Activated naive CD4-positive, alpha-beta T cell treated with anti-CD3 and anti-CD28 coated beads for 36 hours (primary cell): ENCODE measurements around the gene DNAJC4. TPM values are rescaled to one million over a fixed set of nuclear protein-coding genes. Genes with fewer than 3 reads are reported as not detected.
"Not testable (repeated sequence)": the region's sequence is repeated elsewhere in the genome, so short reads cannot be mapped to it uniquely, and the experiment has no call there.

Source experiments
- CTCF ChIA-PET: fragments of 350-600 bp; sonication (Branson Sonifier 250); formaldehyde crosslinking; loops from one replicate; lab custom pipeline; 2021; ENCODE audit warnings: antibody characterized with exemption; lab: Charles Lee
- DNase-seq: peaks from one replicate; pipeline ENCODE4 v3.0.0-alpha.2; 2020
- H3K27ac Mint-ChIP-seq: one replicate; pipeline ENCODE4 v1.8.0; 2021; ENCODE audit warnings: mild to moderate bottlenecking, mixed read lengths
- H3K27me3 Mint-ChIP-seq: one replicate; pipeline ENCODE4 v1.8.0; 2021; ENCODE audit warnings: low read depth, mixed read lengths
- H3K36me3 Mint-ChIP-seq: one replicate; pipeline ENCODE4 v1.8.0; 2021; ENCODE audit warnings: low read depth, mixed read lengths
- H3K4me1 Mint-ChIP-seq: one replicate; pipeline ENCODE4 v1.8.0; 2021; ENCODE audit warnings: low read depth, mixed read lengths
- H3K4me3 Mint-ChIP-seq: one replicate; pipeline ENCODE4 v1.8.0; 2021; ENCODE audit warnings: mild to moderate bottlenecking, moderate library complexity, mixed read lengths
- H3K9me3 Mint-ChIP-seq: one replicate; pipeline ENCODE4 v1.8.0; 2021; ENCODE audit warnings: mixed read lengths
- intact Hi-C: fragments of 100-400 bp; cut with micrococcal nuclease; formaldehyde crosslinking; loops from one replicate; pipeline ENCODE4 v1.15.1; 2023
- total RNA-seq, 2 experiments: library from RNA; stranded (reverse); gene quantifications; one replicate each; pipeline ENCODE4 v1.2.3, GENCODE V29; 2021

The DNAJC4 gene
- total RNA-seq, 2 experiments from 2014 or later: 16.9 to 19.3 TPM

GRCh38 chr11:64241491-64242374 is 11.4 kb downstream of the DNAJC4 start:
- CTCF ChIA-PET: interaction anchor here (0.9 to 1.4 kb wide), 4 partner anchors 10 to 76 kb away, joined by 4 to 7 read pairs (median 5); partner anchors contain the start of genes PLCB3 and PRDX5
- intact Hi-C loops: loop anchor here (1.0 to 10.0 kb wide), 11 partner anchors 11 to 843 kb away; partner anchors contain the start of genes BAD, CDCA5, DNAJC4 and EHD1
- Mint-ChIP-seq H3K36me3 (peaks cover 22% of the 10 kb centered on the region), H3K4me3 (peak overlapping the region; percentile 92), H3K27ac (peak overlapping the region; percentile 98), H3K27me3 (no peaks in the 10 kb centered on the region), H3K9me3 (no peaks in the 10 kb centered on the region), H3K4me1 (peaks cover 33% of the 10 kb centered on the region)
- no peak for DNase-seq

GRCh38 chr11:64243236-64243854 is 13.0 kb downstream of the DNAJC4 start:
- Mint-ChIP-seq H3K36me3 (peaks cover 21% of the 10 kb centered on the region), H3K4me3 (peak overlapping the region; percentile 92), H3K4me1 (peaks cover 29% of the 10 kb centered on the region), H3K27ac (peak overlapping the region; percentile 71), H3K9me3 (no peaks in the 10 kb centered on the region), H3K27me3 (no peaks in the 10 kb centered on the region)
- CTCF ChIA-PET: interaction anchor here (1.3 to 1.8 kb wide), 4 partner anchors 9 to 61 kb away, joined by 5 to 7 read pairs (median 6); partner anchors contain the start of genes CATSPERZ and PLCB3
- intact Hi-C loops: loop anchor here (5.0 to 10.0 kb wide), 2 partner anchors 634 to 841 kb away; partner anchors contain the start of genes CDCA5, EHD1 and ZFPL1
- no peak for DNase-seq

GRCh38 chr11:64244107-64244506 is 13.8 kb downstream of the DNAJC4 start:
- intact Hi-C loops: loop anchor here (5.0 to 10.0 kb wide), 2 partner anchors 633 to 841 kb away; partner anchors contain the start of genes CDCA5, EHD1 and ZFPL1
- CTCF ChIA-PET: interaction anchor here (1.6 to 1.8 kb wide), 3 partner anchors 39 to 60 kb away, joined by 5 to 7 read pairs (median 6); partner anchors contain the start of gene CATSPERZ
- no peaks in the 10 kb centered on the region for H3K9me3 Mint-ChIP-seq
- peaks cover 21% of the 10 kb centered on the region for H3K36me3 Mint-ChIP-seq
- peak overlapping the region; percentile 6 for H3K4me3 Mint-ChIP-seq
- peak overlapping the region; percentile 71 for H3K27ac Mint-ChIP-seq
- H3K27me3 Mint-ChIP-seq: no peaks in the 10 kb centered on the region
- no peak for DNase-seq
- H3K4me1 Mint-ChIP-seq: peaks cover 29% of the 10 kb centered on the region

GRCh38 chr11:64244966-64245365 is 14.6 kb downstream of the DNAJC4 start:
- H3K4me3 Mint-ChIP-seq: peak overlapping the region; percentile 95
- CTCF ChIA-PET: interaction anchor here (0.8 to 1.9 kb wide), 3 partner anchors 27 to 59 kb away, joined by 3 to 6 read pairs (median 4); no protein-coding TSS in a partner anchor
- intact Hi-C loops: loop anchor here (5.0 to 10.0 kb wide), 2 partner anchors 632 to 840 kb away; partner anchors contain the start of genes CDCA5, EHD1 and ZFPL1

GRCh38 chr11:64245401-64245796 is 15.1 kb downstream of the DNAJC4 start:
- H3K36me3 Mint-ChIP-seq: peaks cover 15% of the 10 kb centered on the region
- CTCF ChIA-PET: interaction anchor here (0.8 to 1.9 kb wide), 4 partner anchors 27 to 59 kb away, joined by 3 to 6 read pairs (median 4); no protein-coding TSS in a partner anchor
- DNase-seq: peak; percentile 55
- intact Hi-C loops: loop anchor here (10.0 kb wide), 1 partner anchor 839 kb away; the partner anchor contains the start of genes CDCA5 and ZFPL1
- peaks cover 23% of the 10 kb centered on the region for H3K4me1 Mint-ChIP-seq
- no peaks in the 10 kb centered on the region for H3K9me3 Mint-ChIP-seq
- no peaks in the 10 kb centered on the region for H3K27me3 Mint-ChIP-seq
- peak overlapping the region; percentile 95 for H3K4me3 Mint-ChIP-seq
- peak overlapping the region; percentile 91 for H3K27ac Mint-ChIP-seq

More at GRCh38 chr11:64244966-64245365, 14.6 kb downstream of the DNAJC4 start:
- no peaks in the 10 kb centered on the region for H3K9me3 Mint-ChIP-seq
- no peaks in the 10 kb centered on the region for H3K27me3 Mint-ChIP-seq
- H3K4me1 Mint-ChIP-seq: peaks cover 25% of the 10 kb centered on the region
- H3K27ac Mint-ChIP-seq: peak overlapping the region; percentile 91
- H3K36me3 Mint-ChIP-seq: peaks cover 18% of the 10 kb centered on the region
- no peak for DNase-seq

- DNase-seq: peak; percentile 91
- H3K4me3 Mint-ChIP-seq: peak overlapping the region; percentile 95
- H3K36me3 Mint-ChIP-seq: peaks cover 14% of the 10 kb centered on the region
- H3K27me3 Mint-ChIP-seq: no peaks in the 10 kb centered on the region
- peak overlapping the region; percentile 91 for H3K27ac Mint-ChIP-seq
- H3K9me3 Mint-ChIP-seq: no peaks in the 10 kb centered on the region
- CTCF ChIA-PET: interaction anchor here (1.1 to 1.9 kb wide), 4 partner anchors 26 to 58 kb away, joined by 4 to 6 read pairs (median 5); partner anchors contain the start of gene CATSPERZ
- intact Hi-C loops: loop anchor here (1.0 to 10.0 kb wide), 7 partner anchors 15 to 839 kb away; partner anchors contain the start of genes BAD, CDCA5, DNAJC4 and ESRRA
- H3K4me1 Mint-ChIP-seq: peaks cover 25% of the 10 kb centered on the region
These were observed 15.7 kb downstream of the DNAJC4 start for GRCh38 chr11:64245797-64246620.

- peak overlapping the region; percentile 78 for H3K4me3 Mint-ChIP-seq
- H3K9me3 Mint-ChIP-seq, H3K27me3 Mint-ChIP-seq, H3K27ac Mint-ChIP-seq, DNase-seq: not testable (repeated sequence)
- CTCF ChIA-PET: interaction anchor here (1.1 to 1.9 kb wide), 3 partner anchors 42 to 58 kb away, joined by 5 to 6 read pairs (median 5); partner anchors contain the start of gene CATSPERZ
- intact Hi-C loops: loop anchor here (1.0 to 10.0 kb wide), 7 partner anchors 16 to 838 kb away; partner anchors contain the start of genes BAD, CDCA5, DNAJC4 and ESRRA
- H3K4me1 Mint-ChIP-seq: peaks cover 25% of the 10 kb centered on the region
- peaks cover 14% of the 10 kb centered on the region for H3K36me3 Mint-ChIP-seq
These were observed 16.2 kb downstream of the DNAJC4 start for GRCh38 chr11:64246621-64246870.

- H3K4me1 Mint-ChIP-seq: peaks cover 29% of the 10 kb centered on the region
- peak; percentile 80 for DNase-seq
- H3K36me3 Mint-ChIP-seq: peaks cover 14% of the 10 kb centered on the region
- intact Hi-C loops: loop anchor here (1.0 to 10.0 kb wide), 7 partner anchors 16 to 838 kb away; partner anchors contain the start of genes BAD, CDCA5, DNAJC4 and ESRRA
- CTCF ChIA-PET: interaction anchor here (0.7 to 1.6 kb wide), 4 partner anchors 43 to 55 kb away, joined by 3 to 5 read pairs (median 4); partner anchors contain the start of gene CATSPERZ
- H3K27me3 Mint-ChIP-seq: no peaks in the 10 kb centered on the region
- H3K27ac Mint-ChIP-seq: peak within 1 kb of the TSS; percentile 91
- H3K9me3 Mint-ChIP-seq: no peaks in the 10 kb centered on the region
- peak within 1 kb of the TSS; percentile 95 for H3K4me3 Mint-ChIP-seq
These were observed 16.8 kb downstream of the DNAJC4 start, which contains the start of gene PPP1R14B for GRCh38 chr11:64246871-64247728. PPP1R14B (minus strand) TSS chr11:64246943; CDS start chr11:64246673, 270 bp downstream.

GRCh38 chr11:64247729-64248531 is 17.6 kb downstream of the DNAJC4 start:
- H3K9me3 Mint-ChIP-seq: no peaks in the 10 kb centered on the region
- DNase-seq: no peak
- peaks cover 25% of the 10 kb centered on the region for H3K4me1 Mint-ChIP-seq
- CTCF ChIA-PET: interaction anchor here (0.7 to 1.3 kb wide), 3 partner anchors 14 to 54 kb away, joined by 3 to 4 read pairs (median 3); no protein-coding TSS in a partner anchor
- H3K4me3 Mint-ChIP-seq: peak overlapping the region; percentile 52
- H3K27ac Mint-ChIP-seq: no peak overlapping the region
- H3K36me3 Mint-ChIP-seq: peaks cover 11% of the 10 kb centered on the region
- intact Hi-C loops: loop anchor here (2.0 to 10.0 kb wide), 2 partner anchors 17 to 837 kb away; partner anchors contain the start of genes CDCA5, DNAJC4 and ZFPL1
- no peaks in the 10 kb centered on the region for H3K27me3 Mint-ChIP-seq
